ENCODE results near the gene PDE4B. TPM values are rescaled to one million over a fixed set of nuclear protein-coding genes. Genes with fewer than 3 reads are reported as not detected.
"Not testable (repeated sequence)": the region's sequence is repeated elsewhere in the genome, so short reads cannot be mapped to it uniquely, and the experiment has no call there.

The PDE4B gene
- total and polyA plus RNA-seq, 2 donors from 2014 or later = 2.0 to 8.7 TPM

DNA sequence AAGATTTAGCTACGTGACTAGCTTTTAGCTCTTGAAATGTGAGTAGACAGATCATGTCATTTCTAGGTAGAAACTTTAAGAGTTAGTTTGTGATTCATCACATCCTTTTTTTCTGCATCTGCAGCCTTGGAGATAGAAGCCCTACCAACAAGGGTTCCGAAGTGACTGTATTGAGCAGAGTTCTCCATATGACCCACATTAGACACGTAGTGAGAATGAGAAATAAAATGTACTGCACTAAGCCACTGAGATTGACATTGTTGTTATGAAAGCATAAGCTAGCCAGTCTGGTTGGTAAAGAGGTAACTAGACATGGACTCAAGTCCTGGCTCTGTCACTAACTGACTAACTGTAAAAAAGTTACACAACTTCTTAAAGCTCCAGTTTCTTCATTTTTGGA, 296.1 kb downstream of the PDE4B start:
- no peaks in the 10 kb centered on the region for H3K27me3 ChIP-seq (ENCODE audit: control insufficient read depth, insufficient read depth, low read length)
- H3K9me3 ChIP-seq (ENCODE audit: control insufficient read depth in 2 of 3, insufficient read depth in 1 of 3, low read length in 3 of 3) = no peaks in the 10 kb centered on the region
- H3K27ac ChIP-seq (ENCODE audit: low read depth in 2 of 2, low read length in 2 of 2) = no peak overlapping the region
- no peaks in the 10 kb centered on the region for H3K4me1 ChIP-seq (ENCODE audit: control insufficient read depth in 2 of 3, insufficient read depth in 2 of 3, low read depth in 1 of 3, low read length in 3 of 3)
- H3K36me3 ChIP-seq (ENCODE audit: control insufficient read depth in 2 of 3, insufficient read depth in 3 of 3, low read length in 3 of 3) = no peaks in the 10 kb centered on the region
- no peak for FAIRE-seq
- no peak for TF ChIP-seq CTCF (IDR thresholded peaks at IDR 0.05; ENCODE audit: borderline replicate concordance, extremely low read depth, insufficient read depth)
- intact Hi-C loops (cut with DNase I) = no loop called here
- no peak overlapping the region for H3K4me3 ChIP-seq (ENCODE audit: low read length in 3 of 3)
- DNase-seq = no peak
- H3K9ac ChIP-seq (ENCODE audit: low read length in 3 of 3) = no peak overlapping the region

GRCh38 chr1:66090859-66091457, 298.3 kb downstream of the PDE4B start:
- TF ChIP-seq CTCF (IDR thresholded peaks at IDR 0.05; ENCODE audit: borderline replicate concordance, extremely low read depth, insufficient read depth) = no peak
- intact Hi-C loops (cut with DNase I) = no loop called here
- H3K27me3 ChIP-seq (ENCODE audit: control insufficient read depth, insufficient read depth, low read length) = no peaks in the 10 kb centered on the region

DNA sequence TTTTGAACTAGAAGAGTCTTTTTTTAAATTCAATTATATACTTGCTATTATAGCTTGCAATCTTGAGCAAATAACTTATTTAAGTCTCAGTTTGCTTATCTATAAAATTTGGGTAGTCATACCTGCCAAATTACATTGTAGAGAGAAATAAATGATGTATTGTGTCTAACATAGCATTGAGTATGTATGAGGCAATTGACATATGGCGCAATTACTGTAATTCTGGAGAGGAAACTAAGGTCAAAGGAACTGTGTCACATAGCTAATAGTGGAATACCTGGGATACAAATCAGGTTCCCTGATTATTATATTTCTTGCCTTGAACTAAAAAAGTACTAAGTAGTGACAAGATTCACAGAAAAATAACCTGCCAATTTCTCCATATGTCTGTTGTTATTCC, 302.5 kb downstream of the PDE4B start:
- no peak for TF ChIP-seq CTCF (IDR thresholded peaks at IDR 0.05; ENCODE audit: borderline replicate concordance, extremely low read depth, insufficient read depth)

More at GRCh38 chr1:66090859-66091457, 298.3 kb downstream of the PDE4B start:
- no peak overlapping the region for H3K9ac ChIP-seq (ENCODE audit: low read length in 3 of 3)
- no peaks in the 10 kb centered on the region for H3K4me1 ChIP-seq (ENCODE audit: control insufficient read depth in 2 of 3, insufficient read depth in 2 of 3, low read depth in 1 of 3, low read length in 3 of 3)
- H3K36me3 ChIP-seq (ENCODE audit: control insufficient read depth in 2 of 3, insufficient read depth in 3 of 3, low read length in 3 of 3) = no peaks in the 10 kb centered on the region
- H3K4me3 ChIP-seq (ENCODE audit: low read length in 3 of 3) = no peak overlapping the region
- H3K27ac ChIP-seq (ENCODE audit: low read depth in 2 of 2, low read length in 2 of 2) = no peak overlapping the region
- DNase-seq (peak in 1 of 5 donors; percentile 3), FAIRE-seq (no peak)
- no peaks in the 10 kb centered on the region for H3K9me3 ChIP-seq (ENCODE audit: control insufficient read depth in 2 of 3, insufficient read depth in 1 of 3, low read length in 3 of 3)

DNA sequence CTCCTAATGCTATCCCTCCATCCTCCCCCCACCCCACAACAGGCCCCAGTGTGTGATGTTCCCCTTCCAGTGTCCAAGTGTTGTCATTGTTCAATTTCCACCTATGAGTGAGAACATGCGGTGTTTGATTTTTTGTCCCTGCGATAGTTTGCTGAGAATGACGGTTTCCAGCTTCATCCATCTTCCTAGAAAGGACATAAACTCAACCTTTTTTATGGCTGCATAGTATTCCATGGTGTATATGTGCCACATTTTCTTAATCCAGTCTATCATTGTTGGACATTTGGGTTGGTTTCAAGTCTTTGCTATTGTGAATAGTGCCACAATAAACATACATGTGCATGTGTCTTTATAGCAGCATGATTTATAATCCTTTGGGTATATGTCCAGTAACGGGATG, 308.3 kb downstream of the PDE4B start:
- H3K27ac ChIP-seq (ENCODE audit: low read depth in 2 of 2, low read length in 2 of 2) = not testable (repeated sequence)

More for the DNA sequence above, 302.5 kb downstream of the PDE4B start:
- Histone ChIP-seq H3K9me3 (ENCODE audit: control insufficient read depth in 2 of 3, insufficient read depth in 1 of 3, low read length in 3 of 3) (no peaks in the 10 kb centered on the region), H3K4me3 (ENCODE audit: low read length in 3 of 3) (no peak overlapping the region), H3K9ac (ENCODE audit: low read length in 3 of 3) (no peak overlapping the region), H3K4me1 (ENCODE audit: control insufficient read depth in 2 of 3, insufficient read depth in 2 of 3, low read depth in 1 of 3, low read length in 3 of 3) (no peaks in the 10 kb centered on the region), H3K27me3 (ENCODE audit: control insufficient read depth, insufficient read depth, low read length) (no peaks in the 10 kb centered on the region), H3K36me3 (ENCODE audit: control insufficient read depth in 2 of 3, insufficient read depth in 3 of 3, low read length in 3 of 3) (no peaks in the 10 kb centered on the region), H3K27ac (ENCODE audit: low read depth in 2 of 2, low read length in 2 of 2) (no peak overlapping the region)
- no peak for FAIRE-seq
- DNase-seq = no peak
- intact Hi-C loops (cut with DNase I) = no loop called here

GRCh38 chr1:66104076-66104475, 311.4 kb downstream of the PDE4B start:
- H3K36me3 ChIP-seq (ENCODE audit: control insufficient read depth in 2 of 3, insufficient read depth in 3 of 3, low read length in 3 of 3); H3K27ac ChIP-seq (ENCODE audit: low read depth in 2 of 2, low read length in 2 of 2); intact Hi-C loops (cut with DNase I); H3K4me1 ChIP-seq (ENCODE audit: control insufficient read depth in 2 of 3, insufficient read depth in 2 of 3, low read depth in 1 of 3, low read length in 3 of 3); DNase-seq; H3K9ac ChIP-seq (ENCODE audit: low read length in 3 of 3); FAIRE-seq; H3K27me3 ChIP-seq (ENCODE audit: control insufficient read depth, insufficient read depth, low read length); H3K9me3 ChIP-seq (ENCODE audit: control insufficient read depth in 2 of 3, insufficient read depth in 1 of 3, low read length in 3 of 3); H3K4me3 ChIP-seq (ENCODE audit: low read length in 3 of 3): not testable (repeated sequence)

More for the DNA sequence above, 308.3 kb downstream of the PDE4B start:
- H3K36me3 ChIP-seq (ENCODE audit: control insufficient read depth in 2 of 3, insufficient read depth in 3 of 3, low read length in 3 of 3); H3K4me3 ChIP-seq (ENCODE audit: low read length in 3 of 3); H3K9ac ChIP-seq (ENCODE audit: low read length in 3 of 3); DNase-seq; H3K27me3 ChIP-seq (ENCODE audit: control insufficient read depth, insufficient read depth, low read length); intact Hi-C loops (cut with DNase I); H3K4me1 ChIP-seq (ENCODE audit: control insufficient read depth in 2 of 3, insufficient read depth in 2 of 3, low read depth in 1 of 3, low read length in 3 of 3); H3K9me3 ChIP-seq (ENCODE audit: control insufficient read depth in 2 of 3, insufficient read depth in 1 of 3, low read length in 3 of 3); FAIRE-seq: not testable (repeated sequence)

All from kidney (tissue), 14 donors.